H9 (cell line): Measurements from ENCODE around the gene NDUFAF2. TPM values are rescaled to one million over a fixed set of nuclear protein-coding genes. Genes with fewer than 3 reads are reported as not detected.

Experiments used
- DNase-seq: peaks from one replicate; pipeline ENCODE4 v3.0.0-alpha.2; 2017
- H2AFZ ChIP-seq: one replicate; pipeline ENCODE4 v1.6.1; 2013; ENCODE audit warnings: mild to moderate bottlenecking, low read length, control low read depth, moderate library complexity
- H2AK5ac ChIP-seq: 2 replicates; pipeline ENCODE4 v1.6.1; 2013; ENCODE audit warnings: low read length, control low read depth, mixed read lengths; ENCODE audit not compliant: insufficient read length
- H2BK120ac ChIP-seq: one replicate; pipeline ENCODE4 v1.6.1; 2013; ENCODE audit warnings: low read depth, mild to moderate bottlenecking, low read length, control low read depth, inconsistent platforms; ENCODE audit not compliant: poor library complexity, severe bottlenecking
- H2BK12ac ChIP-seq: 2 replicates; pipeline ENCODE4 v1.6.1; 2013; ENCODE audit warnings: low read length, control low read depth, mixed read lengths, low read depth; ENCODE audit not compliant: insufficient read length
- H2BK15ac ChIP-seq: 2 replicates; pipeline ENCODE4 v1.6.1; 2013; ENCODE audit warnings: low read depth, low read length, control low read depth
- H2BK20ac ChIP-seq: one replicate; pipeline ENCODE4 v1.6.1; 2013; ENCODE audit warnings: low read depth, mild to moderate bottlenecking, low read length, control low read depth, inconsistent platforms; ENCODE audit not compliant: poor library complexity, severe bottlenecking
- H2BK5ac ChIP-seq: 2 replicates; pipeline ENCODE4 v1.6.1; 2013; ENCODE audit warnings: low read length, control low read depth, mixed read lengths; ENCODE audit not compliant: insufficient read length
- H3K14ac ChIP-seq: 2 replicates; pipeline ENCODE4 v1.6.1; 2013; ENCODE audit warnings: low read length, control low read depth; ENCODE audit not compliant: insufficient read depth
- H3K18ac ChIP-seq: 2 replicates; pipeline ENCODE4 v1.6.1; 2013; ENCODE audit warnings: low read depth, mild to moderate bottlenecking, mixed read lengths, low read length, control low read depth; ENCODE audit not compliant: insufficient read length
- H3K23ac ChIP-seq: 2 replicates; pipeline ENCODE4 v1.6.1; 2013; ENCODE audit warnings: low read length, control low read depth, mixed read lengths, low read depth; ENCODE audit not compliant: insufficient read length
- H3K23me2 ChIP-seq: 2 replicates; pipeline ENCODE4 v1.6.1; 2013; ENCODE audit warnings: low read depth, mild to moderate bottlenecking, mixed read lengths, low read length, control low read depth; ENCODE audit not compliant: insufficient read length, poor library complexity, severe bottlenecking
- H3K27ac ChIP-seq: 2 replicates; pipeline ENCODE4 v1.5.1; 2013; ENCODE audit warnings: low read length, control low read depth, mixed read lengths, low read depth; ENCODE audit not compliant: insufficient read length
- H3K27me3 ChIP-seq: 2 replicates; pipeline ENCODE4 v1.6.1; 2013; ENCODE audit warnings: low read length, control low read depth, inconsistent platforms; ENCODE audit not compliant: insufficient read depth
- H3K4ac ChIP-seq: 2 replicates; pipeline ENCODE4 v1.6.1; 2013; ENCODE audit warnings: low read depth, mild to moderate bottlenecking, control low read depth, inconsistent platforms, low read length, moderate library complexity
- H3K4me1 ChIP-seq: 2 replicates; pipeline ENCODE4 v1.6.1; 2013; ENCODE audit warnings: low read length, control low read depth, inconsistent platforms; ENCODE audit not compliant: insufficient read depth
- H3K4me2 ChIP-seq: 2 replicates; pipeline ENCODE4 v1.6.1; 2013; ENCODE audit warnings: low read length, control low read depth, mixed read lengths; ENCODE audit not compliant: insufficient read length, insufficient read depth
- H3K56ac ChIP-seq: 2 replicates; pipeline ENCODE4 v1.6.1; 2013; ENCODE audit warnings: low read depth, mild to moderate bottlenecking, mixed read lengths, low read length, control low read depth; ENCODE audit not compliant: insufficient read length
- H3K79me1 ChIP-seq: 2 replicates; pipeline ENCODE4 v1.6.1; 2013; ENCODE audit warnings: low read depth, mild to moderate bottlenecking, moderate library complexity, low read length, control low read depth, inconsistent platforms; ENCODE audit not compliant: insufficient read depth, poor library complexity, severe bottlenecking
- H3K79me2 ChIP-seq: 2 replicates; pipeline ENCODE4 v1.6.1; 2013; ENCODE audit warnings: low read length, control low read depth, inconsistent platforms; ENCODE audit not compliant: insufficient read depth
- H3K9ac ChIP-seq: 2 replicates; pipeline ENCODE4 v1.6.1; 2013; ENCODE audit warnings: low read length, control low read depth, mixed read lengths; ENCODE audit not compliant: insufficient read length; ENCODE audit errors: extremely low read depth
- H3K9me3 ChIP-seq: one replicate; pipeline ENCODE4 v1.6.1; 2013; ENCODE audit warnings: low read depth, low read length, inconsistent platforms; ENCODE audit not compliant: control insufficient read depth
- H3T11ph ChIP-seq: one replicate; pipeline ENCODE4 v1.6.1; 2013; ENCODE audit warnings: mild to moderate bottlenecking, low read length, control low read depth, inconsistent platforms
- H4K20me1 ChIP-seq: one replicate; pipeline ENCODE4 v1.6.1; 2013; ENCODE audit not compliant: control insufficient read depth, insufficient read length, insufficient read depth
- H4K5ac ChIP-seq: 2 replicates; pipeline ENCODE4 v1.6.1; 2013; ENCODE audit warnings: low read depth, mild to moderate bottlenecking, mixed read lengths, low read length, control low read depth; ENCODE audit not compliant: insufficient read length
- H4K8ac ChIP-seq: replicated peaks from 2 replicates; pipeline ENCODE4 v1.6.1; 2013; ENCODE audit warnings: low read length, control low read depth, mixed read lengths, low read depth; ENCODE audit not compliant: insufficient read length
- H4K91ac ChIP-seq: 2 replicates; pipeline ENCODE4 v1.6.1; 2013; ENCODE audit warnings: low read depth, mild to moderate bottlenecking, moderate library complexity, mixed read lengths, low read length, control low read depth; ENCODE audit not compliant: insufficient read length
- H3K27ac Mint-ChIP-seq, 3 experiments: 2 replicates in 2 of 3; 3 replicates in 1 of 3; pipeline ENCODE4 v1.8.0; 2020 to 2021; ENCODE audit warnings: mixed read lengths in 3 of 3, mild to moderate bottlenecking in 1 of 3, moderate library complexity in 1 of 3
- H3K27me3 Mint-ChIP-seq: 2 replicates; pipeline ENCODE4 v1.8.0; 2021; ENCODE audit warnings: low read depth, mild to moderate bottlenecking, moderate library complexity, mixed read lengths
- H3K36me3 Mint-ChIP-seq, 3 experiments: 2 replicates in 2 of 3; 3 replicates in 1 of 3; pipeline ENCODE4 v1.8.0; 2020 to 2021; ENCODE audit warnings: low read depth in 3 of 3, mixed read lengths in 3 of 3; ENCODE audit not compliant: insufficient read depth in 1 of 3
- H3K4me1 Mint-ChIP-seq, 2 experiments: 2 replicates each; pipeline ENCODE4 v1.8.0; 2020; ENCODE audit warnings: mixed read lengths in 2 of 2
- H3K4me3 Mint-ChIP-seq, 2 experiments: 2 replicates in 1 of 2; 3 replicates in 1 of 2; pipeline ENCODE4 v1.8.0; 2020 to 2021; ENCODE audit warnings: mild to moderate bottlenecking in 2 of 2, mixed read lengths in 2 of 2, moderate library complexity in 1 of 2
- H3K9me3 Mint-ChIP-seq, 2 experiments: 2 replicates in 1 of 2; 3 replicates in 1 of 2; pipeline ENCODE4 v1.8.0; 2020; ENCODE audit warnings: mild to moderate bottlenecking in 2 of 2, mixed read lengths in 2 of 2, moderate library complexity in 1 of 2
- CTCF ChIP-seq: fragments of 200-600 bp; sonication (generic); conservative IDR thresholded peaks from 3 replicates; pipeline ENCODE4 v1.8.0; 2021; ENCODE audit warnings: antibody characterized with exemption, mild to moderate bottlenecking
- WGBS: extraction: QIAGEN DNeasy Blood & Tissue Kit; methylation state at CpG from one replicate; pipeline ENCODE4 v1.1.7; 2013; ENCODE audit warnings: missing lambda C conversion rate, low lambda C conversion rate, mixed read lengths; ENCODE audit not compliant: insufficient read length; ENCODE audit errors: extremely low coverage; 5-methylcytosine and 5-hydroxymethylcytosine counted together
- total RNA-seq: library from RNA; stranded (reverse); gene quantifications from 2 replicates; pipeline ENCODE4 v1.2.1, GENCODE V29; 2021

NDUFAF2 gene
- total RNA-seq, 1 experiment from 2014 or later: 31.4 TPM

- H3K14ac ChIP-seq: no peak overlapping the region
- H3K9ac ChIP-seq: no peak overlapping the region
- H3T11ph ChIP-seq: no peak overlapping the region
- H2BK5ac ChIP-seq: no peak overlapping the region
- H3K9me3 ChIP-seq: peaks cover 6% of the 10 kb centered on the region
- no CpG with 5 or more reads among the region's 4 CpGs for WGBS
- H2BK12ac ChIP-seq: no peak overlapping the region
- no peak overlapping the region for H3K18ac ChIP-seq
- Mint-ChIP-seq H3K4me1 (peaks cover 13 to 26% of the 10 kb centered on the region in 2 experiments), H3K4me3 (no peak overlapping the region), H3K9me3 (peaks cover 10 to 12% of the 10 kb centered on the region in 2 experiments; a peak in 3 of 5 replicates), H3K36me3 (peaks cover 7 to 19% (median 12%) of the 10 kb centered on the region in 3 experiments; a peak in 6 of 7 replicates), H3K27ac (peak overlapping the region in 2 of 3 experiments; percentile 18 to 80; a peak in 2 of 7 replicates), H3K27me3 (no peaks in the 10 kb centered on the region)
- no peaks in the 10 kb centered on the region for H4K20me1 ChIP-seq
- peak; percentile 46; the same call in 2 of the 3 replicates for TF ChIP-seq CTCF
- DNase-seq: no peak
- H4K5ac ChIP-seq: no peak overlapping the region
- H3K79me1 ChIP-seq: peaks cover 2% of the 10 kb centered on the region
- H2BK20ac ChIP-seq: no peak overlapping the region
- no peak overlapping the region for H3K27ac ChIP-seq
- no peak overlapping the region for H4K8ac ChIP-seq
- peaks cover 4% of the 10 kb centered on the region; the same call in 1 of the 2 replicates for H3K79me2 ChIP-seq
- no peak overlapping the region for H3K4ac ChIP-seq
- H2AK5ac ChIP-seq: no peak overlapping the region
- no peak overlapping the region for H4K91ac ChIP-seq
- no peaks in the 10 kb centered on the region for H3K4me1 ChIP-seq
- H3K27me3 ChIP-seq: no peaks in the 10 kb centered on the region
- no peak overlapping the region for H2AFZ ChIP-seq
- peaks cover 8% of the 10 kb centered on the region for H3K23me2 ChIP-seq
- H3K23ac ChIP-seq: no peak overlapping the region
- no peak overlapping the region for H2BK15ac ChIP-seq
- no peak overlapping the region for H3K4me2 ChIP-seq
- no peak overlapping the region for H3K56ac ChIP-seq
- H2BK120ac ChIP-seq: no peak overlapping the region
Measured at GRCh38 chr5:61167382-61167781, 222.4 kb downstream of the NDUFAF2 start.
